HEK293 (cell line): ENCODE data around the gene MANSC4.

Experiments used
- GLIS1 ChIP-seq: fragments of 450-650 bp; formaldehyde crosslinking; IDR thresholded peaks from 2 replicates; pipeline ENCODE4 v1.5.1; 2016; ENCODE audit warnings: missing biosample characterization, missing genetic modification characterization
- GLIS2 ChIP-seq: fragments of 450-650 bp; formaldehyde crosslinking; IDR thresholded peaks from 2 replicates; pipeline ENCODE4 v1.5.1; 2016; ENCODE audit warnings: missing biosample characterization, missing genetic modification characterization
- OVOL3 ChIP-seq: fragments of 450-650 bp; formaldehyde crosslinking; IDR thresholded peaks from 2 replicates; pipeline ENCODE4 v1.5.1; 2016; ENCODE audit warnings: missing biosample characterization, missing genetic modification characterization
- PRDM6 ChIP-seq: fragments of 450-650 bp; formaldehyde crosslinking; IDR thresholded peaks from 2 replicates; pipeline ENCODE4 v1.5.1; 2017; ENCODE audit warnings: missing biosample characterization, missing genetic modification characterization
- WT1 ChIP-seq: fragments of 450-650 bp; formaldehyde crosslinking; IDR thresholded peaks from 2 replicates; pipeline ENCODE4 v1.5.1; 2016; ENCODE audit warnings: missing biosample characterization, missing genetic modification characterization
- ZBTB10 ChIP-seq: fragments of 450-650 bp; formaldehyde crosslinking; IDR thresholded peaks from 2 replicates; pipeline ENCODE4 v1.5.1; 2016; ENCODE audit warnings: missing biosample characterization, missing genetic modification characterization
- ZBTB11 ChIP-seq: fragments of 450-650 bp; formaldehyde crosslinking; conservative IDR thresholded peaks from 2 replicates; pipeline ENCODE4 v1.5.1; 2016; ENCODE audit warnings: low read depth, missing biosample characterization, missing genetic modification characterization
- ZBTB17 ChIP-seq: fragments of 450-650 bp; formaldehyde crosslinking; IDR thresholded peaks from 2 replicates; pipeline ENCODE4 v1.5.1; 2016; ENCODE audit warnings: missing biosample characterization, missing genetic modification characterization
- ZBTB6 ChIP-seq: fragments of 450-650 bp; formaldehyde crosslinking; IDR thresholded peaks from 2 replicates; pipeline ENCODE4 v1.5.1; 2017; ENCODE audit warnings: missing biosample characterization, missing genetic modification characterization
- ZBTB8A ChIP-seq: fragments of 450-650 bp; formaldehyde crosslinking; IDR thresholded peaks from 2 replicates; pipeline ENCODE4 v1.5.1; 2016; ENCODE audit warnings: missing biosample characterization, missing genetic modification characterization
- ZEB2 ChIP-seq: fragments of 450-650 bp; formaldehyde crosslinking; IDR thresholded peaks from 2 replicates; pipeline ENCODE4 v1.5.1; 2016; ENCODE audit warnings: missing biosample characterization, missing genetic modification characterization
- ZFP3 ChIP-seq: fragments of 450-650 bp; formaldehyde crosslinking; IDR thresholded peaks from 2 replicates; pipeline ENCODE4 v1.5.1; 2016; ENCODE audit warnings: low read depth, missing biosample characterization, missing genetic modification characterization
- ZNF10 ChIP-seq: fragments of 450-650 bp; formaldehyde crosslinking; IDR thresholded peaks from 2 replicates; pipeline ENCODE4 v1.5.1; 2017; ENCODE audit warnings: missing biosample characterization, missing genetic modification characterization
- ZNF140 ChIP-seq: fragments of 450-650 bp; formaldehyde crosslinking; IDR thresholded peaks from 2 replicates; pipeline ENCODE4 v1.5.1; 2016; ENCODE audit warnings: missing biosample characterization, missing genetic modification characterization
- ZNF23 ChIP-seq: fragments of 450-650 bp; formaldehyde crosslinking; IDR thresholded peaks from 2 replicates; pipeline ENCODE4 v1.5.1; 2016; ENCODE audit warnings: missing biosample characterization, missing genetic modification characterization, borderline replicate concordance
- ZNF341 ChIP-seq: fragments of 450-650 bp; formaldehyde crosslinking; IDR thresholded peaks from 2 replicates; pipeline ENCODE4; 2016; ENCODE audit warnings: low read depth, missing biosample characterization, missing genetic modification characterization
- ZNF404 ChIP-seq: fragments of 450-650 bp; formaldehyde crosslinking; IDR thresholded peaks from 2 replicates; pipeline ENCODE4 v1.5.1; 2017; ENCODE audit warnings: missing biosample characterization, missing genetic modification characterization
- ZNF514 ChIP-seq: fragments of 450-650 bp; formaldehyde crosslinking; IDR thresholded peaks from 2 replicates; pipeline ENCODE4 v1.5.1; 2016; ENCODE audit warnings: missing biosample characterization, missing genetic modification characterization
- ZNF544 ChIP-seq: fragments of 450-650 bp; formaldehyde crosslinking; IDR thresholded peaks from 2 replicates; pipeline ENCODE4 v1.5.0; 2017; ENCODE audit warnings: missing biosample characterization, missing genetic modification characterization
- ZNF548 ChIP-seq: fragments of 450-650 bp; formaldehyde crosslinking; IDR thresholded peaks from 2 replicates; pipeline ENCODE4 v1.5.1; 2016; ENCODE audit warnings: missing biosample characterization, missing genetic modification characterization
- ZNF580 ChIP-seq: fragments of 450-650 bp; formaldehyde crosslinking; IDR thresholded peaks from 2 replicates; pipeline ENCODE4 v1.5.1; 2016; ENCODE audit warnings: missing biosample characterization, missing genetic modification characterization
- ZNF600 ChIP-seq: fragments of 450-650 bp; formaldehyde crosslinking; IDR thresholded peaks from 2 replicates; pipeline ENCODE4 v1.5.1; 2016; ENCODE audit warnings: missing biosample characterization, missing genetic modification characterization
- ZNF639 ChIP-seq: fragments of 450-650 bp; formaldehyde crosslinking; IDR thresholded peaks from 2 replicates; pipeline ENCODE4 v1.5.1; 2016; ENCODE audit warnings: missing biosample characterization, missing genetic modification characterization
- ZNF660 ChIP-seq: fragments of 450-650 bp; IDR thresholded peaks from 2 replicates; pipeline ENCODE4 v1.5.1; 2018; ENCODE audit warnings: missing biosample characterization, mild to moderate bottlenecking, missing genetic modification characterization
- ZNF692 ChIP-seq: fragments of 450-650 bp; formaldehyde crosslinking; IDR thresholded peaks from 2 replicates; pipeline ENCODE4 v1.5.1; 2016; ENCODE audit warnings: missing biosample characterization, missing genetic modification characterization
- ZNF747 ChIP-seq: fragments of 450-650 bp; formaldehyde crosslinking; IDR thresholded peaks from 2 replicates; pipeline ENCODE4 v1.5.1; 2016; ENCODE audit warnings: missing biosample characterization, missing genetic modification characterization
- ZNF76 ChIP-seq: fragments of 450-650 bp; formaldehyde crosslinking; IDR thresholded peaks from 2 replicates; pipeline ENCODE4; 2016; ENCODE audit warnings: low read depth, missing biosample characterization, missing genetic modification characterization, borderline replicate concordance
- ZSCAN30 ChIP-seq: fragments of 450-650 bp; IDR thresholded peaks from 2 replicates; pipeline ENCODE4 v1.5.1; 2018; ENCODE audit warnings: missing biosample characterization, mild to moderate bottlenecking, missing genetic modification characterization, moderate library complexity

MANSC4 gene

GRCh38 chr12:27779920-27780611 is at the start of gene MANSC4, which contains the start of gene KLHL42 (continued):
- no peak for TF ChIP-seq ZNF404 (tag by site-specific recombination)
- no peak for TF ChIP-seq GLIS2 (tag by site-specific recombination)
- no peak for TF ChIP-seq ZEB2 (tag by site-specific recombination)
- no peak for TF ChIP-seq ZNF544 (tag by site-specific recombination)
- TF ChIP-seq ZNF692 (tag by site-specific recombination) = peak; percentile 67; the same call in 1 of the 2 replicates
- TF ChIP-seq ZFP3 (tag by site-specific recombination) = no peak
- peak; percentile 12; the same call in 1 of the 2 replicates for TF ChIP-seq ZNF10 (tag by site-specific recombination)
- TF ChIP-seq ZNF140 (tag by site-specific recombination) = no peak
- peak; percentile 18; the same call in 1 of the 2 replicates for TF ChIP-seq ZBTB6 (tag by site-specific recombination)
- TF ChIP-seq ZNF660 (tag by site-specific recombination) = peak; percentile 82
- TF ChIP-seq ZSCAN30 (tag by site-specific recombination) = peak; percentile 76
- no peak for TF ChIP-seq ZNF514 (tag by site-specific recombination)
- no peak; the same call in 1 of the 2 replicates for TF ChIP-seq ZBTB17
- TF ChIP-seq WT1 (tag by site-specific recombination) = no peak
- TF ChIP-seq ZNF747 (tag by site-specific recombination) = no peak
- TF ChIP-seq ZBTB11 (tag by site-specific recombination) = peak; percentile 52
- 0 out of 2 replicates have a peak, but pooled peaks have one; percentile 9 for TF ChIP-seq ZNF580 (tag by site-specific recombination)
- TF ChIP-seq ZBTB8A = peak; percentile 92
- TF ChIP-seq ZNF341 (tag by site-specific recombination) = 0 out of 2 replicates have a peak, but pooled peaks have one; percentile 29
- TF ChIP-seq ZNF600 (tag by site-specific recombination) = peak; percentile 27; the same call in 1 of the 2 replicates
- TF ChIP-seq ZBTB10 = no peak
- TF ChIP-seq OVOL3 (tag by site-specific recombination) = 0 out of 2 replicates have a peak, but pooled peaks have one; percentile 15
- TF ChIP-seq ZNF23 (tag by site-specific recombination) = no peak
- peak; percentile 33; the same call in 1 of the 2 replicates for TF ChIP-seq GLIS1 (tag by site-specific recombination)
- TF ChIP-seq ZNF548 (tag by site-specific recombination) = no peak
- no peak for TF ChIP-seq ZNF639 (tag by site-specific recombination)
- TF ChIP-seq PRDM6 = no peak
- no peak for TF ChIP-seq ZNF76 (tag by site-specific recombination)
